Measurements from ENCODE around the gene SLC18A3.

DNA sequence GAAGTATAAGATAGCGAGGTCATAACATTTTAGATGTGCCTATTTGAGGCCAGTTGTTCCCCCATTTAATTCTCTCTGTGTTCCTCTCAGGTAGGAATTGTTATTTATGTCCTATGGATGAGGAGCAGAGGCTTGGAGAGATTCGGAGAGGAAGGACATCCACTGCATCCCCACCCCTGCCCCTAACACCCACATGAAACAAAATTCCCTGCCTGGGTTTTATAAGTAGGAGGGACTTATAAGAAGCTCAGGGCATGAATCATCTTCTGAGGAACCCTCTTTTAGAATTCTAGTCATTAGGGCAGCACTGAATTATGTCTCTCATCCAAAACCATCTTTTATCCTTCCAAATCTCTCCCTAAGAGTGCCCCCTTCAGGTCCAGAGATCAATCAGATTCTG lies 8.7 kb downstream of the SLC18A3 start:
- TF ChIP-seq, protein P1, sequence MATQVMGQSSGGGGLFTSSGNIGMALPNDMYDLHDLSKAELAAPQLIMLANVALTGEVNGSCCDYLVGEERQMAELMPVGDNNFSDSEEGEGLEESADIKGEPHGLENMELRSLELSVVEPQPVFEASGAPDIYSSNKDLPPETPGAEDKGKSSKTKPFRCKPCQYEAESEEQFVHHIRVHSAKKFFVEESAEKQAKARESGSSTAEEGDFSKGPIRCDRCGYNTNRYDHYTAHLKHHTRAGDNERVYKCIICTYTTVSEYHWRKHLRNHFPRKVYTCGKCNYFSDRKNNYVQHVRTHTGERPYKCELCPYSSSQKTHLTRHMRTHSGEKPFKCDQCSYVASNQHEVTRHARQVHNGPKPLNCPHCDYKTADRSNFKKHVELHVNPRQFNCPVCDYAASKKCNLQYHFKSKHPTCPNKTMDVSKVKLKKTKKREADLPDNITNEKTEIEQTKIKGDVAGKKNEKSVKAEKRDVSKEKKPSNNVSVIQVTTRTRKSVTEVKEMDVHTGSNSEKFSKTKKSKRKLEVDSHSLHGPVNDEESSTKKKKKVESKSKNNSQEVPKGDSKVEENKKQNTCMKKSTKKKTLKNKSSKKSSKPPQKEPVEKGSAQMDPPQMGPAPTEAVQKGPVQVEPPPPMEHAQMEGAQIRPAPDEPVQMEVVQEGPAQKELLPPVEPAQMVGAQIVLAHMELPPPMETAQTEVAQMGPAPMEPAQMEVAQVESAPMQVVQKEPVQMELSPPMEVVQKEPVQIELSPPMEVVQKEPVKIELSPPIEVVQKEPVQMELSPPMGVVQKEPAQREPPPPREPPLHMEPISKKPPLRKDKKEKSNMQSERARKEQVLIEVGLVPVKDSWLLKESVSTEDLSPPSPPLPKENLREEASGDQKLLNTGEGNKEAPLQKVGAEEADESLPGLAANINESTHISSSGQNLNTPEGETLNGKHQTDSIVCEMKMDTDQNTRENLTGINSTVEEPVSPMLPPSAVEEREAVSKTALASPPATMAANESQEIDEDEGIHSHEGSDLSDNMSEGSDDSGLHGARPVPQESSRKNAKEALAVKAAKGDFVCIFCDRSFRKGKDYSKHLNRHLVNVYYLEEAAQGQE (IDR thresholded peaks at IDR 0.05; ENCODE audit: low read depth), result no peak
- TF ChIP-seq TAF1 (IDR thresholded peaks at IDR 0.05; ENCODE audit: low read depth), result no peak
- TF ChIP-seq EGR1 (IDR thresholded peaks at IDR 0.05), result no peak
- TF ChIP-seq USF1 (IDR thresholded peaks at IDR 0.05), result no peak
- TF ChIP-seq CREB1 (IDR thresholded peaks at IDR 0.05; ENCODE audit: low read depth), result no peak
- no peak for TF ChIP-seq RAD21 (IDR thresholded peaks at IDR 0.05; ENCODE audit: low read depth)
- TF ChIP-seq TEAD4 (IDR thresholded peaks at IDR 0.05), result no peak
- TF ChIP-seq, protein P2, sequence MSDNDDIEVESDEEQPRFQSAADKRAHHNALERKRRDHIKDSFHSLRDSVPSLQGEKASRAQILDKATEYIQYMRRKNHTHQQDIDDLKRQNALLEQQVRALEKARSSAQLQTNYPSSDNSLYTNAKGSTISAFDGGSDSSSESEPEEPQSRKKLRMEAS (IDR thresholded peaks at IDR 0.05), result no peak
- TF ChIP-seq EP300 (IDR thresholded peaks at IDR 0.05; ENCODE audit: borderline replicate concordance), result no peak
- no peak for TF ChIP-seq NFIC (IDR thresholded peaks at IDR 0.05)
- TF ChIP-seq FOXM1 (IDR thresholded peaks at IDR 0.05; ENCODE audit: borderline replicate concordance, low read depth), result no peak
